ENCODE measurements around the gene GAB3.

DNA sequence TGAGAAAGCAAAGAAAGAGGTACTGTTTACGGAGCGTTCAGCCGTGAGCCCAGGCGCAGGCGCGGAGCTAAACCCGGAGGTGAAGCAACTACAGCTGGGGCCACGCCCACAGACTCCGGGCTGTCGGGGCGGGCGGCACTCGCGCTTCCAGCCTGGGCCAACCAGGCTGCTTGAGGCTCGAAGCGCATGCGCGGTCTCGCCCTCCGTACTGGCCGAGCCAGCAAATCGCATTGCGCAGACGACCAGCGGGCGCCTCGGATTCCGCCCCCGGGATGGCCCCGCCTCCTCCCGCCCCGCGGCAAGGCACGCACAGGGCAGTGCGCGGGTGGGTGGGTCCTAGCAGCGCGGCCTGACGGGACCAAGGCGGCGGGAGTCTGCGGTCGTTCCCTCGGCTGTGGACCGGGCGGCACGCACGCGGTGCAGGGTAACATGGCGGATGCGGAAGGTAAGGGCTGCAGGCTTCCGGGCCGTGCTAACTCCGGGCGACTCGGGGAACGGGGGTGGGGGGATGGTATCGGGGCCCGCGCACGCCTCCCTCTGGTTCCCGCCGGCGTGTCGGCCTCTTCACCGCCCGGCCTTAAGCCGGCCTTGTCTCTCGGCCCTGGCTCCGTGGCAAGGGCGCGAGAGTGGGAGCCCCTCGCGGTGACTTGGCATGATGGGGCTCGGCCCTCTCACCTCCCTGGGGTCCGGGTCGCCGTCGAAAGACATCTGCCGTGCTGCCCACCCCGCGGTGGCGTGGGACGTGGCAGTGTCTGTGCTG lies 11.8 kb upstream of the GAB3 start, which contains the start of gene DKC1:
- TF ChIP-seq, protein P1, sequence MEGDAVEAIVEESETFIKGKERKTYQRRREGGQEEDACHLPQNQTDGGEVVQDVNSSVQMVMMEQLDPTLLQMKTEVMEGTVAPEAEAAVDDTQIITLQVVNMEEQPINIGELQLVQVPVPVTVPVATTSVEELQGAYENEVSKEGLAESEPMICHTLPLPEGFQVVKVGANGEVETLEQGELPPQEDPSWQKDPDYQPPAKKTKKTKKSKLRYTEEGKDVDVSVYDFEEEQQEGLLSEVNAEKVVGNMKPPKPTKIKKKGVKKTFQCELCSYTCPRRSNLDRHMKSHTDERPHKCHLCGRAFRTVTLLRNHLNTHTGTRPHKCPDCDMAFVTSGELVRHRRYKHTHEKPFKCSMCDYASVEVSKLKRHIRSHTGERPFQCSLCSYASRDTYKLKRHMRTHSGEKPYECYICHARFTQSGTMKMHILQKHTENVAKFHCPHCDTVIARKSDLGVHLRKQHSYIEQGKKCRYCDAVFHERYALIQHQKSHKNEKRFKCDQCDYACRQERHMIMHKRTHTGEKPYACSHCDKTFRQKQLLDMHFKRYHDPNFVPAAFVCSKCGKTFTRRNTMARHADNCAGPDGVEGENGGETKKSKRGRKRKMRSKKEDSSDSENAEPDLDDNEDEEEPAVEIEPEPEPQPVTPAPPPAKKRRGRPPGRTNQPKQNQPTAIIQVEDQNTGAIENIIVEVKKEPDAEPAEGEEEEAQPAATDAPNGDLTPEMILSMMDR (IDR thresholded peaks at IDR 0.05) = peak in 1 of 4 experiments; percentile 24
- TF ChIP-seq POLR2A (IDR thresholded peaks at IDR 0.05) = peak in 1 of 2 donors; percentile 42
